Neural crest cell (in vitro differentiated cells): ENCODE measurements around the gene LIN28A. TPM values are rescaled to one million over a fixed set of nuclear protein-coding genes. Genes with fewer than 3 reads are reported as not detected.

Source experiments
- DNase-seq: peaks from one replicate; pipeline ENCODE4 v3.0.0; 2021; ENCODE audit warnings: low read depth, mixed read lengths, low spot score
- H3K27ac Mint-ChIP-seq: one replicate; pipeline ENCODE4 v1.8.0; 2021; ENCODE audit warnings: mild to moderate bottlenecking, mixed read lengths; ENCODE audit not compliant: unreplicated experiment
- H3K27me3 Mint-ChIP-seq: 2 replicates; pipeline ENCODE4 v1.8.0; 2021; ENCODE audit warnings: low read depth, mild to moderate bottlenecking, mixed read lengths
- H3K36me3 Mint-ChIP-seq: 2 replicates; pipeline ENCODE4 v1.8.0; 2021; ENCODE audit warnings: low read depth, mild to moderate bottlenecking, mixed read lengths
- H3K4me1 Mint-ChIP-seq: 2 replicates; pipeline ENCODE4 v1.8.0; 2021; ENCODE audit warnings: mixed read lengths
- H3K4me3 Mint-ChIP-seq: one replicate; pipeline ENCODE4 v1.8.0; 2021; ENCODE audit warnings: mild to moderate bottlenecking, mixed read lengths
- H3K9me3 Mint-ChIP-seq: 2 replicates; pipeline ENCODE4 v1.8.0; 2021; ENCODE audit warnings: mixed read lengths
- total RNA-seq: library from RNA; stranded (reverse); gene quantifications from 2 replicates; pipeline ENCODE4 v1.2.1, GENCODE V29; 2021
- TF ChIP-seq, protein P1 (sequence below): fragments of 200-600 bp; sonication (generic); conservative IDR thresholded peaks from 2 replicates; pipeline ENCODE4 v1.5.0; 2021; ENCODE audit warnings: antibody characterized with exemption, mild to moderate bottlenecking

The LIN28A gene
- total RNA-seq, 1 donor from 2014 or later, result 445 TPM

DNA sequence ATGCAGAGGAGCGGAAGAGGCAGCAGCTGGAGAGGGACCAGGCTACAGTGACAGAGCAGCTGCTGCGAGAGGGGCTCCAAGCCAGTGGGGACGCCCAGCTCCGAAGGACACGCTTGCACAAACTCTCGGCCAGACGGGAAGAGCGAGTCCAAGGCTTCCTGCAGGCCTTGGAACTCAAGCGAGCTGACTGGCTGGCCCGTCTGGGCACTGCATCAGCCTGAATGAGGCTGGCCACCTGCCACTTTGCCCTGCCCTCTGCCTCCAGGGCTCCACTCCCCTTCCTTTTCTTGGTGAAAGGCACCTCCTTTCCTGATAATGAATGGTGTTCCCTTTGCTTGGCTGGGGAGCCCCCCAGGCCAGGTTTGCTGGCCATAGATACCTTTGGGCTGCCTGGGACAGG lies 58.3 kb downstream of the LIN28A start:
- DNase-seq, result no peak
- no peaks in the 10 kb centered on the region for H3K9me3 Mint-ChIP-seq
- H3K4me1 Mint-ChIP-seq, result peaks cover 49% of the 10 kb centered on the region
- H3K36me3 Mint-ChIP-seq, result peaks cover 19% of the 10 kb centered on the region
- no peak overlapping the region for H3K27ac Mint-ChIP-seq
- TF ChIP-seq, protein P1, sequence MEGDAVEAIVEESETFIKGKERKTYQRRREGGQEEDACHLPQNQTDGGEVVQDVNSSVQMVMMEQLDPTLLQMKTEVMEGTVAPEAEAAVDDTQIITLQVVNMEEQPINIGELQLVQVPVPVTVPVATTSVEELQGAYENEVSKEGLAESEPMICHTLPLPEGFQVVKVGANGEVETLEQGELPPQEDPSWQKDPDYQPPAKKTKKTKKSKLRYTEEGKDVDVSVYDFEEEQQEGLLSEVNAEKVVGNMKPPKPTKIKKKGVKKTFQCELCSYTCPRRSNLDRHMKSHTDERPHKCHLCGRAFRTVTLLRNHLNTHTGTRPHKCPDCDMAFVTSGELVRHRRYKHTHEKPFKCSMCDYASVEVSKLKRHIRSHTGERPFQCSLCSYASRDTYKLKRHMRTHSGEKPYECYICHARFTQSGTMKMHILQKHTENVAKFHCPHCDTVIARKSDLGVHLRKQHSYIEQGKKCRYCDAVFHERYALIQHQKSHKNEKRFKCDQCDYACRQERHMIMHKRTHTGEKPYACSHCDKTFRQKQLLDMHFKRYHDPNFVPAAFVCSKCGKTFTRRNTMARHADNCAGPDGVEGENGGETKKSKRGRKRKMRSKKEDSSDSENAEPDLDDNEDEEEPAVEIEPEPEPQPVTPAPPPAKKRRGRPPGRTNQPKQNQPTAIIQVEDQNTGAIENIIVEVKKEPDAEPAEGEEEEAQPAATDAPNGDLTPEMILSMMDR, result no peak
- peak overlapping the region; percentile 99 for H3K4me3 Mint-ChIP-seq
- peaks cover 12% of the 10 kb centered on the region for H3K27me3 Mint-ChIP-seq

DNA sequence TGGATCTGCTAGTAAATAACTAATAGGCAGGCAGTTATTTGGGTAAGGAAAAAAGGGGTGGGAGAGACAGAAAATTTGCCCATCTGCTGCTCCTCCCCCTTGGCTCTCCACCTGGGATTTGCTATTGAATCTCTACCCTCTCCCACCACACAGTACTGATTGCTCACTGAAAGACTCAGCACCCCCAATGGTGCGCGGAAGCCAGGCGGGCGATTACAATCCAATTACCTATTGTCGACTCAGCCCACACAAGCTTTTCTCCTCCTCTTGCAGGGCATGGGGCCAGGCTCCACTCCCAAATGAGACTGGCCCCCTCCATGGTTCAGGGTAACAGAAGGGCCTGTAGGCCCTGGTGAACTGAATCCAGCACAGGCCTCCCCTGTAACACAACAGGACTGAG lies 58.9 kb downstream of the LIN28A start:
- TF ChIP-seq, protein P1, result no peak
- Mint-ChIP-seq H3K9me3 (no peaks in the 10 kb centered on the region), H3K36me3 (peaks cover 25% of the 10 kb centered on the region)

DNA sequence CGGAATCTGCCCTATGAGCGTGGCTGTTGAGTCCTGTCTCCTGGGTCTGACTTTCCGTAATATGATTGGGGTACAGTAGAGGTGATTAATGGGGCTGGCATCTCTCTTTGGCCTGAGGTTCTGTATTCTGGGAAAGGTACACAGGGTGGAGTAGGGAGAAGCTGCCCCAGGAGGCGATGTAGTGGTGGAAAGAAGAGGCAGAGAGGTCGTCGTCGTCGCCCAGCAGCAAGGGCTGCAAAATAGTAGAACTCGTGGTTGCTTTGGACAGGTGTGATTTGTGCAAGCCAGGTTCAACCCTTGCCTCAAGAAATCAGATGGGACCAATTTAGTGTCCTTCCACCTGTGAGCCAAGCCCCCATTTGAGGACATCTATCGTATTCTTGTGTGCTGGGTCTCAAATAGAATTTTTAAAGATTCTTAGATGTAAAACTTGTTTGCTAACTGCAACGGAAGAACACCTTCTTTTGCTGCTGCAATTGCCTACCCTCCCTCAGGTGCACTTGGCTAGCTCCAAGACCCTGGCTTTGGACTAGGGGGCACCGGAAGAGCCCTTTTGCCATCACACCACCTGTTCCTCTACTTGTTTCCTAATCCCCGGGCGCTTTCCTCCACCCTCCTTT lies 60.4 kb downstream of the LIN28A start:
- Mint-ChIP-seq H3K4me3 (peak overlapping the region; percentile 99), H3K27ac (peak overlapping the region; percentile 23), H3K4me1 (peaks cover 63% of the 10 kb centered on the region), H3K36me3 (peaks cover 29% of the 10 kb centered on the region), H3K9me3 (no peaks in the 10 kb centered on the region), H3K27me3 (peaks cover 12% of the 10 kb centered on the region)
- TF ChIP-seq, protein P1, result no peak
- no peak for DNase-seq

More for the DNA sequence above, 58.9 kb downstream of the LIN28A start:
- Mint-ChIP-seq H3K27ac (no peak overlapping the region), H3K4me3 (peak overlapping the region; percentile 99), H3K4me1 (peaks cover 55% of the 10 kb centered on the region), H3K27me3 (peaks cover 12% of the 10 kb centered on the region)
- DNase-seq, result no peak

DNA sequence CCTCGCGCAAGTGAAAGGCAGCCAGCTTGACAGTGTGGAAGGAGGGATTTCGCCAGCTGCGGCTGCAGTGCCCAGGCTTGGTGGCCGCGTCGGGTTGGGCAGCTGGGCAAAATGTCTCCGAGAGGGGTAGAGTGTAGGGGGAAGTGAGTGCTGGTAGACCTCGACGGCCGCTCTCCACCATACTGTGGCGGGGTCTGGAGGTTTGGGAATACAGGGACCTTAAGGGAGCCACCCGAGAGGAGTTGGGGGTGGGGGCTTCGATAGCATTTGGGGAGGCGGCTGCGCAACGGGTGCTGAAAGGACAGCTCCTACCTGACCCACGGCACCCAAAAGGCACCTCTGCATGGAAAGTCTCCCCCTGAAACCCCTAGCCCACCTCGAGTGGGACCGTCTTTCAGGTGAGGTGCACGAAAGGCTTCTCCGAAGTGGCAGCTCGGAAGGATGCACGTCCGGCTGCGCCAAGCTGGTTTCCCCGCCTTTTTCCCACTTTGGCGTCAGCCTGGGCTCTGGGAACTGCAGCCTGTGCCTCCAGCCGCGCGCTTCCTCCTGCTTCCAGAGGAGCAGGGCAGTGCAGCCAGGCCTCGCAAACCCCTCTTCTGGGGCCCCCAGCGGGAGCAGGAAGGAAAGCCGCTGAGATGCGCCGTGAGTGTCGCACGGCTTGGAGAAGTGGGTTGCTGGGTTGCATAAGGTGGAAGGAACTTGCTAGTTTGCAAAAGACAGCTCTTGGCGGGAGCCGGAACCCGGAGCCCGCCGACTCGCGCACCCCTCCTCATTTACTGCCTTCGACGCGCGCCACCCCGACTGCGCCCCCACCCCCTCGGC lies 61.1 kb downstream of the LIN28A start:
- peak; percentile 65 for DNase-seq

DNA sequence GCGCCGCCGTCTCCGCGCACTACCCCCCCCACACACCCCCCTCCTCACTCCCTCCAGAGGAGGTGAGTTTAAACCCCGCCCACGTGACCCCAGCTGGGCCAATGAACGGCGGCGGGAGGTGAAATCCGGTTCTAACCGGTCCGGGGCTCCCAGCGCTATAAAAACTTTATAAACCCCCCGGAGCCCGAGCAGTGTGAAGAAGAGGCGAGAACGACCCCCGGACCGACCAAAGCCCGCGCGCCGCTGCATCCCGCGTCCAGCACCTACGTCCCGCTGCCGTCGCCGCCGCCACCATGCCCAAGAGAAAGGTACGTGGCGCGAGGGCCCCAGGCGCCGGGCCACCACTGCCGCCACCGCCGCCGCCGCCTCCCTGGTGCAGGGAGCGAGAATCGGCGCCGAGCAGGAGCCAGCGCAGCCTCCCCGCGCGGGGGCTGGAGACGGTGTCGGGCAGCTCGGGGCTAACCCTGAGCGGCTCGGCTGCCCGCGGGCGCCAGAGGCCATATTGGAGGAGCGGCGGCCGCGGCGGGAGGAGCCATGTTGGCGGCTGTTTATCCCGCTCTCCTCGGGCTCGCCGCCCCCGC lies 61.8 kb downstream of the LIN28A start, which contains the start of gene HMGN2:
TSS of gene HMGN2 (plus strand) at position 121 of the 581 bp plus-strand sequence. CDS start at position 294, 173 bp downstream.
- TF ChIP-seq, protein P1, result no peak
- Mint-ChIP-seq H3K27ac (peak within 1 kb of the TSS; percentile 99), H3K4me1 (peaks cover 71% of the 10 kb centered on the region), H3K4me3 (peak within 1 kb of the TSS; percentile 99), H3K27me3 (peaks cover 12% of the 10 kb centered on the region), H3K9me3 (no peaks in the 10 kb centered on the region), H3K36me3 (peaks cover 30% of the 10 kb centered on the region)
- DNase-seq, result peak; percentile 84

More for the DNA sequence above, 61.1 kb downstream of the LIN28A start:
- Mint-ChIP-seq H3K9me3 (no peaks in the 10 kb centered on the region), H3K27ac (peak overlapping the region; percentile 99), H3K4me3 (peak overlapping the region; percentile 99), H3K4me1 (peaks cover 70% of the 10 kb centered on the region), H3K36me3 (peaks cover 33% of the 10 kb centered on the region), H3K27me3 (peaks cover 12% of the 10 kb centered on the region)
- TF ChIP-seq, protein P1, result peak; percentile 20
